ENCODE data around the gene GNS.
A peak's percentile ranks its signal among the peaks of the same experiment; 100 is the strongest.

Gene GNS

GRCh38 chr12:64735442-64735841 lies 23.8 kb downstream of the GNS start:
- no peak for DNase-seq (ENCODE audit: low read depth)

- DNase-seq (ENCODE audit: low read depth) = peak; percentile 93
These were observed 25.3 kb downstream of the GNS start for GRCh38 chr12:64733857-64734256.

- no peak for DNase-seq (ENCODE audit: low read depth)
These were observed 27.5 kb downstream of the GNS start for GRCh38 chr12:64731683-64732082.

GRCh38 chr12:64730588-64730969 lies 28.6 kb downstream of the GNS start:
- no peak for DNase-seq (ENCODE audit: low read depth)

GRCh38 chr12:64729909-64730587 lies 29.2 kb downstream of the GNS start:
- DNase-seq (ENCODE audit: low read depth) = no peak

- no peak for DNase-seq (ENCODE audit: low read depth)
These were observed 34.9 kb downstream of the GNS start for GRCh38 chr12:64724201-64724745.

- no peak for DNase-seq (ENCODE audit: low read depth)
These were observed 35.6 kb downstream of the GNS start for GRCh38 chr12:64723630-64724029.

GRCh38 chr12:64722835-64723234 lies 36.4 kb downstream of the GNS start:
- no peak for DNase-seq (ENCODE audit: low read depth)

GRCh38 chr12:64720884-64721283 lies 38.3 kb downstream of the GNS start:
- DNase-seq (ENCODE audit: low read depth) = no peak

- no peak for DNase-seq (ENCODE audit: low read depth)
These were observed 40.6 kb downstream of the GNS start for GRCh38 chr12:64718649-64719048.

GRCh38 chr12:64716839-64717455 lies 42.3 kb downstream of the GNS start:
- no peak for DNase-seq (ENCODE audit: low read depth)

- DNase-seq (ENCODE audit: low read depth) = no peak
These were observed 42.8 kb downstream of the GNS start for GRCh38 chr12:64716371-64716770.

- no peak for DNase-seq (ENCODE audit: low read depth)
These were observed 44.6 kb downstream of the GNS start for GRCh38 chr12:64714551-64714968.

- no peak for DNase-seq (ENCODE audit: low read depth)
These were observed 45.8 kb downstream of the GNS start for GRCh38 chr12:64713376-64713775.

- DNase-seq (ENCODE audit: low read depth) = no peak
These were observed 49.8 kb downstream of the GNS start for GRCh38 chr12:64709429-64709828.

GRCh38 chr12:64707926-64708325 lies 51.3 kb downstream of the GNS start:
- no peak for DNase-seq (ENCODE audit: low read depth)

GRCh38 chr12:64707362-64707761 lies 51.8 kb downstream of the GNS start:
- DNase-seq (ENCODE audit: low read depth) = no peak

- no peak for DNase-seq (ENCODE audit: low read depth)
These were observed 52.3 kb downstream of the GNS start for GRCh38 chr12:64706857-64707256.

- no peak for DNase-seq (ENCODE audit: low read depth)
These were observed 52.9 kb downstream of the GNS start for GRCh38 chr12:64706306-64706705.

GRCh38 chr12:64701283-64701682 lies 57.9 kb downstream of the GNS start:
- no peak for DNase-seq (ENCODE audit: low read depth)

- no peak for DNase-seq (ENCODE audit: low read depth)
These were observed 58.7 kb downstream of the GNS start for GRCh38 chr12:64700532-64700931.

- no peak for DNase-seq (ENCODE audit: low read depth)
These were observed 59.6 kb downstream of the GNS start for GRCh38 chr12:64699504-64700115.

GRCh38 chr12:64696080-64696741 lies 63.0 kb downstream of the GNS start:
- no peak for DNase-seq (ENCODE audit: low read depth)
